HG03196 (cell line): ENCODE data around the gene FBXO42.
"Not testable (repeated sequence)": the region's sequence is repeated elsewhere in the genome, so short reads cannot be mapped to it uniquely, and the experiment has no call there.

Experiments used
- ATAC-seq: cut with Tn5 transposase; IDR thresholded peaks from one replicate; pipeline ENCODE4 v1.9.1; 2021; ENCODE audit not compliant: unreplicated experiment

Gene FBXO42

DNA sequence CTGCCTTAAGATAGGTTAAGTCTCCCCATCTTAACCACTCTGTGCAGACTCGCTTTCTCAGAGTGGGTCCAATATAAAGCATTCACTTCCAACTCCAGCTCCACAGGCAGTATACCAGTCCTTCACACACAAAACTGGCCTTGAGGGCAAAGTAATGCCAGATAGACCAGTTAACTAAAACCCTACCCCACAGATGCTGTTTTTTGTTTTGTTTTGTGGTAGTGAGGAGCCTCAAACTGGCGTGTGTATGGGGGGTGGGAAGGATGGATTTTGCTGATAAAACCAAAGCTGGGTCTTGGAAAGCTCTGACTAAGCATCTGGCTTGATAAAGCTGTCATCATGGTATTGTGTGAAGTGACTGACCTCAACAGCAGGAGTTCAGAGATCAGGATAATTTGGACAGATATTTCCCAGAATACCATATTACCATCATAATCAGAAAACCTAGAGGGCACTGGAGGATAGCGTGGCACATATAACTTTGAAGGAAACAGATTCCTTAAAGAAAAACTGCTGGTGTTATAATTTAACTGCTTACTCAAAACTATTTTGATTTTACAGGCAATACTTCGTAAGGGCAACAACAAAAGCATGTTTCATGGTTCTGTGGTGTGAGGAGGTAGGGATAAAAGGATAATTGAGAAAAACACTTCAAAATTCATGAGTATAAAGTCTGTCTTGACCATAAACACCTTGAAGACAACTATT lies 85.7 kb downstream of the FBXO42 start:
- ATAC-seq = no peak

DNA sequence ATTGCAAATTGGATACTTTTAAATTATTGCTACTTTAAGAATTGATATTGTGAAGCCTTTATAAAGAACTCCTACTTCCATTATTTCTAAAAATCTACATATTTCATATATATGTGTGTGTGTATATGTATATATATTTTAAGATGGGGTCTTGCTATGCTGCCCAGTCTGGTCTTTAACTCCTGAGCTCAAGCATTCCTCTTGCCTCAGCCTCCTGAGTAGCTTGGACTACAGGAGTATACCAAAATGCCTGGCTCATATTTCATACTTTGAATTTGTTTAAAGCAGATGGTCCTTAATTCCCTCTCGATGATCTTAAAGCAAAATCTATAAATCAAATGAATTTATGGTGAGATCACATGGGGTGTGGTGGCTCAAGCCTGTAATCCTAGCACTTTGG lies 90.2 kb downstream of the FBXO42 start:
- ATAC-seq = no peak

DNA sequence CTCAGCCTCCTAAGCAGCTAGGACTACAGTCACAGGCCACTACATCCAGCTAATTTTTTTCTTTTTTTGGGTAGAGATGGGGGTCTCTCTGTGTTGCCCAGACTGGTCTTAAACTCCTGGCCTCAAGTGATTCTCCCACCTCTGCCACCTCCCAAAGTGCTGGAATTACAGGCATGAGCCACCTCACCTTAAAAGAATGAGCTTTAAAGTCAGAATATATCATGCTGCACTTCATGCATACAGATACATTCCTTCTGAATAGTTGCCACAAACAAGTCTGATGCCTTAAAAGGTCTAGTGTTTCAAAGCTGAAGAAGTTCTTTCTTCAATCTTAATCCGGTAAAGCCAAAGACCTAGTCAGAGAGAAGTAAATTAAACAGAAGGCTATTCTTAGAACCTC lies 91.5 kb downstream of the FBXO42 start:
- ATAC-seq = no peak

DNA sequence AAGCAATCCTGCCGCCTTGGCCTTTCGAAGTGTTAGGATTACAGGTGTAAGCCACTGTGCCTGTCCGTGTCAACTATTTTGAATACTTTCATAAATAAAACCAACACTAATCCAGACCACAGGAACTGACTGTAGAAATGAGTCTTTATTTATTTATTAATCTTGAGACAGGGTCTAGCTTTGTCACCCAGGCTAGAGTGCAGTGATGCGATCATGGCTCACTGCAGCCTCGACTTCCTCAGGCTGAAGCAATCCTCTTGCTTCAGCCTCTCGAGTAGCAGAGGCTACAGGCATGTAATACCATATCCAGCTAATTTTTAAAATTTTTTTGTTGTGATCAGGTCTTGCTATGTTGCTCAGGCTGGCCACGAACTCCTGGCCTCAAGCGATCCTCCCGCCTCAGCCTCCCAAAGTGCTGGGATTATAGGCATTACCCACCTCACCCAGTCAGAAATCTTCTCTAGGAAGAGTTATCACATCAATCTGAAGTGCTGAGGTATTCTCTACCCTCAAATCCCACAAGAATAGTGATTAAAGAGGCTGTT lies 93.6 kb downstream of the FBXO42 start:
- ATAC-seq = no peak

DNA sequence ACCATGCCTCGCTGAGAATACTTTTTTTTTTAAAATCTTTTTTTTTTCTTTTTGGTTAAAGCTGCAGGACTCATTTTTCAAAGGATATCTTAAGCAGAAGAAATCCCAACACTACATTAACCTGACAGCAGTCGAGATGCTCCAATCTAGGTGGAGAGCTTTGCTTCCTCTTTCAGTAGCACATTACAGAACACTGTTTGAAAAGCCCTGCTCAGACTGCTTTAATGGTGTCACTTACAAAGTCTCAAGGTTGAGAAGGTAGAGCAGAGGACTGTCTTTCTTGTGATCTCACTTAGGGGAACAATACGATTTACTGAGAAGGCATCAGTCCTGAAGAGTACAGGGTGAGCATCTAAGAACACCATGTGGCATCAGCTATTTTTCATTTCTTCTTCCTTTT lies 94.3 kb downstream of the FBXO42 start:
- no peak for ATAC-seq

DNA sequence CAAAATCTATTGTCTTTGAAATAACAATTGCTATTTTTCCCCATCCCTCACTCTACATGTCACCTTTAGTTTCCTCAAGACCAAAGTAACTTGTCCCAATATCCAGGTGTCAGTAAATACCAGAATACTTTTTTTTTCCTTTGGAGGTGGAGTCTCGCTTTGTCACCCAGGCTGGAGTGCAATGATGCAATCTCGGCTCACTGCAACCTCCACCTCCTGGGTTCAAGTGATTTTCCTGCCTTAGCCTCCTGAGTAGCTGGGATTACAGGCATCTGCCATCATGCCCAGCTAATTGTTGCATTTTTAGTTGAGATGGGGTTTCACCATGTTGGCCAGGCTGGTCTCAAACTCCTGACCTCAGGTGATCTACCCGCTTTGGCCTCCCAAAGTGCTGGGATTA lies 94.7 kb downstream of the FBXO42 start:
- not testable (repeated sequence) for ATAC-seq

DNA sequence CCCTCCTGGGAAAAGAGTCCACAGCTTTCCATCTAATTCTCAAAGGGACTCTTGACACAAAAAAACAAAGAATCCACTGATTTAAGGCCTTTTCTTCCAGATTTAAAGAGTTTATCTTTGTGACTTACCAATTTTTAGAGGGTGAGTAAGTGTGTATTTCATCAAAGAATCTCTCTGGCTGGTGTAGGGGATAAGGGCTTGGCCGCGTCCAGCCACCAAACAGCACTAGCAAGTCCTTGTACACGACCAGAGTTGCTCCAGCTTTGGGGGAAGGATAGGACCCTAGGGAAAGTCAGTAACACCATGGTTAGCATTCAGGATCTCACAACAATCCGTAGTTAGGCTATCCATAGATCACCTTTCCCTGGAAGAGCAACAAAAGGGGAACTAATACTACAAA lies 95.8 kb downstream of the FBXO42 start:
- ATAC-seq = no peak

DNA sequence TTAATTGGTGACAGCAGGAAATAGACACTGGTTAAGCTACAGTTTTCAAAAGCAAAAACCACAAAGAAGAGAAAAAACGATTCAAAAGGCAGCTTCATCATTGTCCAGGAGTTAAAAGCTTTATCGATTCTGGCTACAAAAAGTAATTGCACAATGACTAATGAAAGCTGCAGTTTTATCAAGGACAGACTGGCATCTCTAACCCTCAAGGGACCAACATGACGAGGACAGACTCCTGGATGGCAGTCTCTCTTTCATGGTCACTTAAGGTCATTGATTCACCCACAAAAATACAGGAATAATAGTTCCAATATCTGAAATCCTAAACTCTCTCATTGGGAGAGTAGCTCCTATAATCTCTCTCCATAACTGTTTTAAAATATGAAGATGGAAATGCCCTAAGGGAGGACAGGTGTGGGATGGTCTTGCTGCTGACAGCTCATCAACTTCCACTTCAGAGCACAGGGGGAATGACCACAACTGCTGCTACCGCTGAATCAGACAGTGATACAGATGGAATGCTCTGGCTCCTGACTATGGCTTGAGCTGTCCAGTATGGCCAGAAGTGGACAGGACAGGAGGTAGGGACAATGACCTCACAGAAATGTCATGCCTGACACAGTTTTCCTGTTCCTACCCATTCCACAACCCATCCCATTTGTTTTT lies 97.9 kb downstream of the FBXO42 start:
- ATAC-seq = no peak

DNA sequence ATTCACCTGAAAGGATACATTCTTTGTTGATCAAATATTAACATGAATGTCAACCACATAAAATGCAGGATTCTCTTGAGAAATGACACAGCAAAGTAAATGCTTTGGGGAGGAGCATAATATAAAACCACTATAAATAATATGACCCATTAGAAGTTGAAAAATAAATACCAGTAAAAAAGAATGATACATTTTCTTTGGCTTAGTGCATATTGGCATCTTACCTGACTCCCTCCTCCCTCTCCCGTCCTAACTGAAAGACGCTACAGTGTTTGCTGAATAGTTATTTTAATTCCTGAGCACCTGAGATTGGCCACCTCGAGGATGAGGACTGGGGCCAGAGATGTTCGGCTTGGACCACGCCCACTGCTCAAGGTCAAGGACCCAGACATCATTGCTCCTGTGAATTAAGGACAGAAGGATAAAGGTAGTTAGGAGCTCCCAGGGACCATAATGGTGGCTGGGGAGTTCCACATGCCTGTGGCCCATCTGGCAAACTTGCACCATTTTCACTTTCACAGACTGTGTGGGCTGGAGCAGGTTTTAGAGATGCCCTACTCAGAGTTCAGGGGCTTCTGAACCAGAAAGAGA lies 98.9 kb downstream of the FBXO42 start:
- ATAC-seq = no peak

DNA sequence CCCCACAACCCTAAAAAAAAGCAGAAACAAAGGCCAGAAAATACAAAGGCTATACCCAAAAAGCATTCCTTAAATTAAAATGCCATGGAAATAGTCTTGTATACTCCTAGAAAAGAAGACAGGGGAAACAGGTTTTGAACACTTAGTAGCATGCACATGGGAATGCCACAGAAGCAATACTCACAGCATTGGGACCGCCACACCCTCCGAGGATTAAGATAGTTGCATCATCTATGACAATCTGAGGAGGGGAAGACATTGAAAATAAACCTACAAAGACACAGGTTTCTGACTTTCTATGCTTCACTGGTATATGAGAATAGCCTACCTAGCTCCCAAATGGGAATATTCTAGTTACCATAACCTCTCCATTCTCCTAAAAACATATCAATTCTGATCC lies 99.4 kb downstream of the FBXO42 start:
- no peak for ATAC-seq

DNA sequence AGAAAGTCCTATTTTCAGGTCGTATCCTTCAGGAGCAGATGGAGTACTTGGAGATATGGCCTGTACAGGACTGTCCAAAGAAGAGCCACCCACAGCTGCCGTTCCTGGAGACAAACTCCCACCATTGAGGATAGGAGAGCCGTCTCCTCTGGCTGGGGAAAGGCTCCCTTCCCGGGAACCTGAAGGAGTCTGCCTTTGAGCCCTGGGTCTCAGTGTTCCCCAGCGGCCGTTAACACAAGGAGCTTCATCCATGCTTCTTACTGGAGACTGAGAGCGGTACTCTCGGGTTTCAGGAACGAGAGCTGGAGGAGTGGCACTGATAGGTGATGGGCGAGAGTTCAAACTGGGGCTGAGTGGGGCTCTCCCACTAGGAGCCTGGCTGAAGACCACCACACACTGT lies 100.9 kb downstream of the FBXO42 start:
- ATAC-seq = no peak

DNA sequence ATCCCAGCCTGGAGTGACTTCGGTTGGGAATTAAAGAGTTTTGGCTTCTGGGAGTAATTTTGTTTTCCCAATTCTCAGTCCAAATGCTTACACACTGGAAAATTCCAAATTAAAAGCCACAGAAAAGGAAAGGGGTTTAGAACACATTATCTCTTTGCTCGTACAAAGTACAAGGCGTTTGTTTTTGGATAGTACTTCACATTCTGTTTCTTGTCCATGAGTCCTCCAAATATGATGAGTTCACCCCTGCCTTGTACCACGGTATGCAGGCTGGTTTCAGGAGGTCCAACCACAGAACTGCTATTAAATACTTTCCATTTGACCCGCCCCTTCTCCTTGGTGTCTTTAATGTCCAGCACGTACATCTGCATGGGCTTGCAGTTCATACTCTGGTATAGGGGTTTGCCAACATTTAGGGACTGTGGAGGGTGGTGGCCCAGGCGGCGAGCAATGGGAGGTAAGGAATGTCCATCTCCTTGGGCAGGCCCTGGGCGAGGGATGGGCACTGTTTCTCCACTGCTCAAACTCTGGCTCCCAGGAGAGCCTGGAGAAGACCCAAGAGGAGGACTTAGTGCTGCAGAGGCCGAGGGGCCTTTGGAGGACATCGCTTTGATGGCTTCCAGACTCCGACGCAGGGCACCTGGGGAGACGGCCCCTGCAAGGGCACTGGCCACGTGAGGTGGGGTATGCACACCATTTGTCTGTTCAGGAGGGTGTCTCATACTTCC lies 101.6 kb downstream of the FBXO42 start:
- no peak for ATAC-seq

DNA sequence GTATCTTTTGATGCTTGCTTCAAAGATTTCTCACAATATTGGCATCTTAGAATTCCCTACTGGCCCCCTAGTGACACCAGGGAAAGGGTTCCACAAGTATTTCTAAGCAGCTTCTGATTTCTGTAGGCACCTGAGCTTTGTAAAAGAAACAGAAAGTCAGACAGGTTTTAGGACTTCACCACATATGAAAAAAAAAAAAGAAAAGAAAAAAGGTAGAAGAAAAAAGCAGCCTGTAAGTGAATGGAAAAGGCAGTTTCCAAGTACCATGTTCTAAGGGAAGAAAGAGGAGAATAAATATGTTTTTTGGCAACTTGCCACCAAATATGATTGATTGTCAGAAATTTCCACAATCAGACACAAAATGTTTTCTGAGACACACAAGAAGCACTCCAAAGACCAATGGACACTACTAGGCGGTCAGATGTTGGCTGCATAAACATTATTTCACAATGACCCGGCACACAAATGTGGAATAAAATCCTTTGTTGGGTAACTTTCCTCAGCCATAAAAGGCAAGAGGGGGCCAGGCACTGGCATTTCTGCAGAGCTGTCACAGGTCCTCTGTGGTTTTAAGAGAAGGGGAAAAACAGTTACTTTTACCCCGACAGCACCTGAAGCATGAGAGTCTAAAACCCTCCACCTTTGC lies 102.6 kb downstream of the FBXO42 start:
- no peak for ATAC-seq

DNA sequence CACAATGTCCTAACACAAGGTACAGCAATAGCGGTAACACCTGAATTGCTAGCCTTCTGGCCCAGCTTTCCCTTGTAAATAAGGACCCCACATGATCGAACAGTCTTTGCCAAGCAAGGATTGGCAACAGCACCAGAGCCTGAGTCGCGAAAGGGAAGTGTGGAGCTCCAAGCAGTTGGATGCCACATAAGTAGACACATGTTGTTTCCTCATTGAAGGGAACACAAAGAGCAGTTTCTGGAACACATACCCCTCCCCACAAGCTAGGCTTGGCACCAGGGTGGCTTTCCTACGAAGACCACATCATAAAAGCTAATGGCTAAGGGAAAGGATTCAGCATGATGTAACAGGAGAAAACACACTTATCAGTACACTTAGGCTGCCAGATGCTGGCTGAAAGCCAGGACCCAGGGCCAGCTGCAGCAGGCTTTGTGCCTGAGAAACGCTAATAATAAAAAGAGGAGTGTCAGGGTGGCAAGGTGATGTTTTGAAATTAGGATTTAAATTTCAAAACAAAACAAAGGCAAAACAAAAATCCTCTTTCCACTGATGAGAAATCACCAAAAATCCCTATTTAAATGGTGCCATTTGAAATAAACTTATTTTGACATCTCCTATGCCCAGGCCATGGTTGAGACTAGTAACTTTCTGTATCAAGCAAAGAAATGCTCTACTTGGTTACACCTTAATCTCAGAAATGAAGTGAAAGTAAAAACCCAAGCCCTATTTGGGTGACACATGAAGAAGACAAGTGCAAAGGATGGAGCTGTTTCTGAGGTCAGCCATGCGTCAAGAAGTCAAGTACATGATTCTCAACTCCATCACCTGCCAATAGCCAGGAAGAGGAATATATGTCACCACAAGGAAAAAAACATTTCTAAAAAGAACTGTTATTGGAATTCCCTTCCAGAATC lies 103.4 kb downstream of the FBXO42 start:
- ATAC-seq = no peak

DNA sequence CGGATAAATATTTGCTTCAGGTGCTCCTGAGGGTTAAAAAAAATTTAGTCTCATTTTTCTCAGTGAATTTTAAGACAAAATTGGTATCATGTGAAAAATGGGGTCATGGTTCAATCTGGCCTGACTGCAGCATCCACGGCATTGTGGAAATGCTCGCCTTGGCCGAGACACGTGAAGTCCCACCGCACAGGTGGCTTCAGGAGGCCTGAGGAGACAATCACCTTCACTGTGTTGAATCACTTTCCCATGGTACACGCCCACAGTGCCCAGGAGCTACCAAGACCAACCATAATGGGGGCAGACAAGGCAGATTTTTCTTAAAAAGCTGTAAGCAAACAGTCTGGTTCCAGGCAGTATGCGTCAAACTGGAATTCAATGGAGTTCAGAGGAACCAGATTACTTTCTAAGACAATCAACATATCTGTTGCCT lies 104.3 kb downstream of the FBXO42 start:
- ATAC-seq = no peak

DNA sequence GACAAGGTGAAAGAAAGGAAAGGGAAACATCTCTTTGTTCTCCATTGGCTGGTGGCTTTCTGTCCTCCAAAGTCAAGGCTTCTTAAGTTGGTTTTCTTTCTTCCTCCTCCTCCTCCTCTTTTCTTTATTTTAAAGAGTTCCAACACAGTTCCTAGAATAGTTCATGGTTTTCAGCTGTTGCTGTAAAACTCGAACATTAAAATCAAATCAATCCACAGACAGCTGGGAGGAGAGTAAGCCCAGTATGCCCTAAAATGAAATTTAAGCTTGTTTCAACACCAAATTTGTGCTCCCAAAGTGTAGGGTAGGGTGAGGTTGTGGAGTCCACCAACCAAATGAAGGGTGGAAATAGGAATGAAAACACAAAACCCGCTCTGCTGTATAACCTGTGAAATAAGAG lies 104.8 kb downstream of the FBXO42 start:
- no peak for ATAC-seq

DNA sequence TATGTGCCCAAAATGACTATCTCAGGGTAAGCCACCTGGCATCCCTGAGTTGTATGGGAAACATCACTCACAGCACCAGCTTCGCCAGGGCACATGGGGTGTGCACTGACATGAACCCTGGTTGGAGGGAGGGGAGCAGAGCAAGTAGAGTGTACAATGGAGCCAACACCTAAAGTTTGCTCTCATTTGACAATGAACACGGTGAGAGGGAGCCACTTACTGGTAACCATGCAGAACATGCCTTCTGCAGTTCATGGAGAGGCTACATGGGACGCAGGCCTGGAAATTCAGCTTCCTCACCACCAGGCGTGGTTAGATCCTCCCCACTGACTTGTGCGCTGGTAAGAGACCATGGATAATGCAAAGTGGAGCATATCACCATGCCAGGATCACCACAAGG lies 105.3 kb downstream of the FBXO42 start:
- no peak for ATAC-seq

DNA sequence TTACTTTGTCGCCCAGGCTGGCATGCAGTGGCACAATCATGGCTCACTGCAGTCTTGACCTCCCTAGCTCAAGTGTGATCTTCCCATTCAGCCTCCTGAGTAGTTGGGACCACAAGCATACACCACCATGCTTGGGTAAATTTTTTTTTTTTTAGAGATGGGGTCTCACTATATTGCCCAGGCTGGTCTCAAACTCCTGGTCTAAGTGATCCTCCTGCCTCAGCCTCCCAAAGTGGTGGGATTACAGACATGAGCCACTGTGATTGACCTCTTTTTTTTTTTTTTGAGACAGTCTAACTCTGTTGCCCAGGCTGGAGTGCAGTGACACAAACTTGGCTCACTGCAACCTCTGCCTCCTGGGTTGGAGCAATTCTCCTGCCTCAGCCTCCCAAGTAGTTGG lies 106.0 kb downstream of the FBXO42 start:
- ATAC-seq = not testable (repeated sequence)

DNA sequence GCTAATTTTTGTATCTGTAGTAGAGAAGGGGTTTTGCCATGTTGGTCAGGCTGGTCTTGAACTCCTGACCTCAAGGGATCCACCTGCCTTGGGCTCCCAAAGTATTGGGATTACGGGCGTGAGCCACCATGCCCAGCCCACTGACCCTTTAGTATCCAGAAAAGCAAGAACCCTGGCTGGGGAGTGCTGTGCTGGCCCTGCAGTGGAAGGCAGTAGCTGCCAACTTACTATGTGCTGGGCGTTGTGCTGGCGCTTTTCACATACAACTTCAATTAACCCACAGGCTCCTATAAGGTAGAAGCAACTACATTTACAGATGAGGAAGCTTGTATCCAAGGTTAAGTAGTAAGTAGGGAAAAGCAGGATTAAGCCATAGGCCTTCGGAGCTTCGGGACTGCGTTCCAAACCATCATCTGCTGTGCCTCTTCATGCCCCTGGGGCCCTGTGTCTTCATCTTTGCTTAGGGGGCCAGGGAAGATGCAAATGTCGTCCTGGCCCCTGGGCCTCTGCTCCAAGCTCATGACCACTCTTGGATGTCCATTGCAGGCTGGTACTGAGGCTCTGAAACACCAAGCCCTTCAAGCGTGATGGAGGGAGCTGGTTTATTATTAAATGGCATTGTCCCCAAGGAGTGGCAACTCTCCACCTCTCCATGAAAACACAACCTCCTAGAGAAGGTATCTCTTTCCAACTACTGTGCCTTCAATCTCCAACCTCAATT lies 106.6 kb downstream of the FBXO42 start:
- no peak for ATAC-seq
